Measurements from ENCODE around the gene C11orf68.
A peak's percentile ranks its signal among the peaks of the same experiment; 100 is the strongest.

C11orf68 gene

GRCh38 chr11:65944191-65944590 is 25.3 kb upstream of the C11orf68 start:
- no peak for DNase-seq

GRCh38 chr11:65942531-65942930 is 23.7 kb upstream of the C11orf68 start:
- DNase-seq, result no peak

- no peak for DNase-seq
Measured at GRCh38 chr11:65941720-65942310, 23.0 kb upstream of the C11orf68 start.

GRCh38 chr11:65937766-65938165 is 18.9 kb upstream of the C11orf68 start:
- no peak for DNase-seq

- no peak for DNase-seq
Measured at GRCh38 chr11:65934014-65934413, 15.2 kb upstream of the C11orf68 start.

GRCh38 chr11:65932558-65932919 is 13.7 kb upstream of the C11orf68 start:
- no peak for DNase-seq

GRCh38 chr11:65931773-65932557 is 13.1 kb upstream of the C11orf68 start:
- no peak for DNase-seq

- no peak for DNase-seq
Measured at GRCh38 chr11:65928667-65929066, 9.8 kb upstream of the C11orf68 start.

GRCh38 chr11:65927904-65928397 is 9.1 kb upstream of the C11orf68 start:
- DNase-seq, result peak; percentile 84 to 89

- no peak for DNase-seq
Measured at GRCh38 chr11:65925397-65925796, 6.5 kb upstream of the C11orf68 start.

GRCh38 chr11:65922565-65922964 is 3.7 kb upstream of the C11orf68 start:
- DNase-seq, result no peak

- no peak for DNase-seq
Measured at GRCh38 chr11:65921876-65922275, 3.0 kb upstream of the C11orf68 start.

- DNase-seq, result no peak
Measured at GRCh38 chr11:65921033-65921555, 2.2 kb upstream of the C11orf68 start.

GRCh38 chr11:65920372-65920802 is 1.5 kb upstream of the C11orf68 start:
- DNase-seq, result no peak

- peak; percentile 49 to 73 for DNase-seq
Measured at GRCh38 chr11:65919573-65920371, 910 bp upstream of the C11orf68 start.

- DNase-seq, result peak; percentile 99
Measured at GRCh38 chr11:65919141-65919572, 295 bp upstream of the C11orf68 start, which contains the start of gene DRAP1. Gene DRAP1, plus strand, starts transcription at chr11:65919426. Its CDS starts 76 bp downstream, at chr11:65919502.

GRCh38 chr11:65917434-65918210 is 1.2 kb downstream of the C11orf68 start:
- DNase-seq, result no peak

GRCh38 chr11:65917077-65917433 is 1.8 kb downstream of the C11orf68 start:
- DNase-seq, result no peak

- DNase-seq, result no peak
Measured at GRCh38 chr11:65916391-65916790, 2.5 kb downstream of the C11orf68 start.

GRCh38 chr11:65915821-65916251 is 3.0 kb downstream of the C11orf68 start:
- peak in 1 of 2 donors; percentile 52 for DNase-seq

- DNase-seq, result no peak
Measured at GRCh38 chr11:65915101-65915820, 3.6 kb downstream of the C11orf68 start.

GRCh38 chr11:65912845-65913244 is 6.0 kb downstream of the C11orf68 start:
- no peak for DNase-seq

Data from CD4-positive, alpha-beta T cell treated with Interleukin-4 for 1 hour (primary cell).